Type B pancreatic cell (in vitro differentiated cells): ENCODE results near the gene KLHDC7A. TPM values are rescaled to one million over a fixed set of nuclear protein-coding genes. Genes with fewer than 3 reads are reported as not detected.

ENCODE experiments used
- DNase-seq: peaks from one replicate; pipeline ENCODE4 v3.0.0; 2021; ENCODE audit warnings: mixed read lengths; ENCODE audit not compliant: unreplicated experiment; ENCODE audit errors: extremely low spot score
- H3K27ac Mint-ChIP-seq: 2 replicates; pipeline ENCODE4 v1.8.0; 2021; ENCODE audit warnings: mild to moderate bottlenecking, mixed read lengths
- H3K27me3 Mint-ChIP-seq: 2 replicates; pipeline ENCODE4 v1.8.0; 2021; ENCODE audit warnings: mixed read lengths
- H3K36me3 Mint-ChIP-seq: 2 replicates; pipeline ENCODE4 v1.8.0; 2021; ENCODE audit warnings: mixed read lengths
- H3K4me1 Mint-ChIP-seq: one replicate; pipeline ENCODE4 v1.8.0; 2021; ENCODE audit warnings: mixed read lengths; ENCODE audit not compliant: unreplicated experiment
- H3K4me3 Mint-ChIP-seq: 2 replicates; pipeline ENCODE4 v1.8.0; 2021; ENCODE audit warnings: mild to moderate bottlenecking, mixed read lengths
- H3K9me3 Mint-ChIP-seq: 2 replicates; pipeline ENCODE4 v1.8.0; 2021; ENCODE audit warnings: mixed read lengths
- CTCF ChIP-seq: fragments of 200-600 bp; sonication (generic); conservative IDR thresholded peaks from 2 replicates; pipeline ENCODE4 v1.5.0; 2021; ENCODE audit warnings: antibody characterized with exemption, mild to moderate bottlenecking
- total RNA-seq: library from RNA; stranded (reverse); gene quantifications from 2 replicates; pipeline ENCODE4 v1.2.1, GENCODE V29; 2021; ENCODE audit warnings: low replicate concordance

The KLHDC7A gene
- total RNA-seq, 1 donor from 2014 or later = 0.94 TPM

GRCh38 chr1:18446751-18447150 lies 34.0 kb upstream of the KLHDC7A start:
- Mint-ChIP-seq H3K9me3 (no peaks in the 10 kb centered on the region), H3K4me1 (no peaks in the 10 kb centered on the region), H3K27me3 (peaks cover 29% of the 10 kb centered on the region), H3K4me3 (no peak overlapping the region), H3K27ac (no peak overlapping the region), H3K36me3 (no peaks in the 10 kb centered on the region)
- DNase-seq = no peak
- no peak for TF ChIP-seq CTCF

GRCh38 chr1:18447509-18448220 lies 33.1 kb upstream of the KLHDC7A start:
- Mint-ChIP-seq H3K27me3 (peaks cover 29% of the 10 kb centered on the region), H3K4me1 (no peaks in the 10 kb centered on the region), H3K27ac (no peak overlapping the region), H3K36me3 (no peaks in the 10 kb centered on the region), H3K9me3 (no peaks in the 10 kb centered on the region), H3K4me3 (no peak overlapping the region)
- DNase-seq = no peak
- TF ChIP-seq CTCF = no peak

GRCh38 chr1:18448889-18449288 lies 31.8 kb upstream of the KLHDC7A start:
- Mint-ChIP-seq H3K36me3 (no peaks in the 10 kb centered on the region), H3K27me3 (peaks cover 29% of the 10 kb centered on the region), H3K27ac (no peak overlapping the region), H3K4me1 (no peaks in the 10 kb centered on the region), H3K9me3 (no peaks in the 10 kb centered on the region), H3K4me3 (no peak overlapping the region)
- no peak for DNase-seq
- no peak for TF ChIP-seq CTCF

GRCh38 chr1:18452550-18452949 lies 28.2 kb upstream of the KLHDC7A start:
- H3K27me3 Mint-ChIP-seq = peaks cover 37% of the 10 kb centered on the region
- no peak for DNase-seq
- no peak overlapping the region for H3K4me3 Mint-ChIP-seq
- no peaks in the 10 kb centered on the region for H3K9me3 Mint-ChIP-seq
- no peak overlapping the region for H3K27ac Mint-ChIP-seq
- no peaks in the 10 kb centered on the region for H3K4me1 Mint-ChIP-seq
- no peak for TF ChIP-seq CTCF
- no peaks in the 10 kb centered on the region for H3K36me3 Mint-ChIP-seq

GRCh38 chr1:18458133-18459092 lies 22.3 kb upstream of the KLHDC7A start:
- DNase-seq = no peak
- H3K36me3 Mint-ChIP-seq = no peaks in the 10 kb centered on the region
- no peaks in the 10 kb centered on the region for H3K9me3 Mint-ChIP-seq
- H3K4me3 Mint-ChIP-seq = no peak overlapping the region
- peaks cover 10% of the 10 kb centered on the region for H3K4me1 Mint-ChIP-seq
- TF ChIP-seq CTCF = no peak
- peaks cover 44% of the 10 kb centered on the region for H3K27me3 Mint-ChIP-seq
- H3K27ac Mint-ChIP-seq = no peak overlapping the region
